DND-41 (cell line): Measurements from ENCODE around the gene PRKCE.

Experiments used
- EZH2 ChIP-seq: IDR thresholded peaks from 3 replicates; pipeline ENCODE4 v1.6.1; 2012; ENCODE audit warnings: borderline replicate concordance, low read depth, mild to moderate bottlenecking, moderate library complexity, low read length, inconsistent platforms; ENCODE audit not compliant: severe bottlenecking
- TF ChIP-seq, protein P1 (sequence below): IDR thresholded peaks from 2 replicates; pipeline ENCODE4 v1.5.1; 2012; ENCODE audit warnings: borderline replicate concordance, low read length, moderate library complexity, mild to moderate bottlenecking; ENCODE audit not compliant: poor library complexity, severe bottlenecking; ENCODE audit errors: extremely low read depth

DNA sequence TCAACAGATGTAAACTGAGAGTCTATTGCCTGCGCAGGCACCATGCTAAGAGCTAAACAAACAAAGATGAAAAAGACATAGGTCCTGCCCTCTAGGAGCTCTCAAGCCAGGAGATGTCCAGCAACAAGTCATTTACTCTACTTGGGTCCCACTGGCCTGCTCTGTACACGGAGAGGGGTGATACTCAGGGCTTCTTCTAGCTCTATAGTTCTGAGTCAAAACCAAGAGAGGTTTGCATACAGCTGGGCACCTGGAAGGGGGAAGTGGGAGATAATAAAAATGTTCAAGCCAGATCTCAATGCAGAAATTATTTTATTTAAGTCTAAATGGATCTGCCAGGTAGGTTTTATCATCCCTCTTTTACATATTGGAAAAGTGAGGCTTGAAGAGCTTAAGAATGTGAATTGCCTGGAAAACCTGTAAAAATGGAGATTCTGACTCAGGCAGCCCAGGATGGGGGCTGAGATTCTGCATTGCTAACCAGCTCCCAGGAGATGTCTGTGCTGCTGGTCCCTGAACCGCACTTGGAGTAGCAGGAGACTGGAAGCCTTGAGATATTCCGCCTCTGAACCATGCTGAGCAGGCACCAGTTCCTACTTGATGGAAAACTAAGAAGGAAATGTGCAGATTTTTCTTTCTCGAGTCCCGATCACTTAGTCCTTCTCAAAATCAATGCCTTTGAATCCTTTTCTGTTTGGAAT lies 201.1 kb downstream of the PRKCE start:
- TF ChIP-seq, protein P1, sequence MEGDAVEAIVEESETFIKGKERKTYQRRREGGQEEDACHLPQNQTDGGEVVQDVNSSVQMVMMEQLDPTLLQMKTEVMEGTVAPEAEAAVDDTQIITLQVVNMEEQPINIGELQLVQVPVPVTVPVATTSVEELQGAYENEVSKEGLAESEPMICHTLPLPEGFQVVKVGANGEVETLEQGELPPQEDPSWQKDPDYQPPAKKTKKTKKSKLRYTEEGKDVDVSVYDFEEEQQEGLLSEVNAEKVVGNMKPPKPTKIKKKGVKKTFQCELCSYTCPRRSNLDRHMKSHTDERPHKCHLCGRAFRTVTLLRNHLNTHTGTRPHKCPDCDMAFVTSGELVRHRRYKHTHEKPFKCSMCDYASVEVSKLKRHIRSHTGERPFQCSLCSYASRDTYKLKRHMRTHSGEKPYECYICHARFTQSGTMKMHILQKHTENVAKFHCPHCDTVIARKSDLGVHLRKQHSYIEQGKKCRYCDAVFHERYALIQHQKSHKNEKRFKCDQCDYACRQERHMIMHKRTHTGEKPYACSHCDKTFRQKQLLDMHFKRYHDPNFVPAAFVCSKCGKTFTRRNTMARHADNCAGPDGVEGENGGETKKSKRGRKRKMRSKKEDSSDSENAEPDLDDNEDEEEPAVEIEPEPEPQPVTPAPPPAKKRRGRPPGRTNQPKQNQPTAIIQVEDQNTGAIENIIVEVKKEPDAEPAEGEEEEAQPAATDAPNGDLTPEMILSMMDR, result no peak
- no peak for TF ChIP-seq EZH2
